Measurements from ENCODE around the gene PROM1.

- TF ChIP-seq, protein P1, sequence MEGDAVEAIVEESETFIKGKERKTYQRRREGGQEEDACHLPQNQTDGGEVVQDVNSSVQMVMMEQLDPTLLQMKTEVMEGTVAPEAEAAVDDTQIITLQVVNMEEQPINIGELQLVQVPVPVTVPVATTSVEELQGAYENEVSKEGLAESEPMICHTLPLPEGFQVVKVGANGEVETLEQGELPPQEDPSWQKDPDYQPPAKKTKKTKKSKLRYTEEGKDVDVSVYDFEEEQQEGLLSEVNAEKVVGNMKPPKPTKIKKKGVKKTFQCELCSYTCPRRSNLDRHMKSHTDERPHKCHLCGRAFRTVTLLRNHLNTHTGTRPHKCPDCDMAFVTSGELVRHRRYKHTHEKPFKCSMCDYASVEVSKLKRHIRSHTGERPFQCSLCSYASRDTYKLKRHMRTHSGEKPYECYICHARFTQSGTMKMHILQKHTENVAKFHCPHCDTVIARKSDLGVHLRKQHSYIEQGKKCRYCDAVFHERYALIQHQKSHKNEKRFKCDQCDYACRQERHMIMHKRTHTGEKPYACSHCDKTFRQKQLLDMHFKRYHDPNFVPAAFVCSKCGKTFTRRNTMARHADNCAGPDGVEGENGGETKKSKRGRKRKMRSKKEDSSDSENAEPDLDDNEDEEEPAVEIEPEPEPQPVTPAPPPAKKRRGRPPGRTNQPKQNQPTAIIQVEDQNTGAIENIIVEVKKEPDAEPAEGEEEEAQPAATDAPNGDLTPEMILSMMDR (IDR thresholded peaks at IDR 0.05; ENCODE audit: control extremely low read depth in 1 of 3, insufficient read depth in 1 of 3, low read depth in 1 of 3, low read length in 3 of 3) = no peak
- TF ChIP-seq EP300 (IDR thresholded peaks at IDR 0.05; ENCODE audit: borderline replicate concordance in 1 of 2, low read depth in 2 of 2, low read length in 2 of 2) (no peak), ZNF274 (IDR thresholded peaks at IDR 0.05; ENCODE audit: borderline replicate concordance, extremely low read depth, low read length) (no peak), POLR2A (IDR thresholded peaks at IDR 0.05; ENCODE audit: control extremely low read depth in 1 of 2, low read depth in 2 of 2, low read length in 2 of 2) (no peak), EZH2 (IDR thresholded peaks at IDR 0.05; ENCODE audit: low read depth, low read length, severe bottlenecking) (no peak), EGR1 (IDR thresholded peaks at IDR 0.05; ENCODE audit: borderline replicate concordance, low read depth, low read length) (no peak), RFX5 (IDR thresholded peaks at IDR 0.05; ENCODE audit: borderline replicate concordance, low read depth, low read length) (no peak), GABPA (IDR thresholded peaks at IDR 0.05; ENCODE audit: borderline replicate concordance, insufficient read depth, low read length) (no peak), CHD1 (IDR thresholded peaks at IDR 0.05; ENCODE audit: low read depth, low read length) (no peak), SP1 (IDR thresholded peaks at IDR 0.05; ENCODE audit: low read depth, low read length) (no peak), POLR2AphosphoS5 (IDR thresholded peaks at IDR 0.05; ENCODE audit: low read depth, low read length) (no peak), TEAD4 (IDR thresholded peaks at IDR 0.05; ENCODE audit: low read depth, low read length) (no peak), KDM1A (IDR thresholded peaks at IDR 0.05; ENCODE audit: borderline replicate concordance, low read length) (no peak)
- TF ChIP-seq, protein P2, sequence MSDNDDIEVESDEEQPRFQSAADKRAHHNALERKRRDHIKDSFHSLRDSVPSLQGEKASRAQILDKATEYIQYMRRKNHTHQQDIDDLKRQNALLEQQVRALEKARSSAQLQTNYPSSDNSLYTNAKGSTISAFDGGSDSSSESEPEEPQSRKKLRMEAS (IDR thresholded peaks at IDR 0.05) = no peak
Measured at GRCh38 chr4:16085822-16086221, 2.0 kb upstream of the PROM1 start.

Data from H1 (cell line).